H1 (cell line): Measurements from ENCODE around the gene RNF182. TPM values are rescaled to one million over a fixed set of nuclear protein-coding genes. Genes with fewer than 3 reads are reported as not detected.

Experiments used
- CTCF ChIA-PET: fragments of 300-600 bp; sonication (Branson Sonifier 250); formaldehyde crosslinking; loops from one replicate; lab custom pipeline; 2021; ENCODE audit not compliant: partially characterized antibody; lab: Charles Lee
- POLR2A ChIA-PET: fragments of 300-600 bp; sonication (Branson Sonifier 250); formaldehyde crosslinking; loops from one replicate; lab custom pipeline; 2021; ENCODE audit warnings: inconsistent platforms; ENCODE audit not compliant: partially characterized antibody; lab: Charles Lee
- DNase-seq, 2 experiments: peaks; one replicate each; pipeline versions ENCODE4 v3.0.0 to v3.0.0-alpha.2; 2010 to 2022; ENCODE audit warnings: low spot score in 2 of 2, low read depth in 1 of 2, mixed read lengths in 1 of 2
- FAIRE-seq: peaks from 2 replicates; lab custom pipeline; 2011; peaks lifted over from hg19 to GRCh38; lab: Jason Lieb, UNC
- H2AFZ ChIP-seq: 2 replicates; pipeline ENCODE4 v1.8.1; 2012; ENCODE audit warnings: low read length, inconsistent platforms
- H2AK5ac ChIP-seq: 2 replicates; pipeline ENCODE4 v1.6.1; 2013; ENCODE audit warnings: low read depth, low read length
- H2BK120ac ChIP-seq: replicated peaks from 2 replicates; pipeline ENCODE3; 2013; ENCODE audit warnings: low read depth, low read length, inconsistent platforms
- H2BK12ac ChIP-seq: 2 replicates; pipeline ENCODE4 v1.6.1; 2013; ENCODE audit warnings: low read depth, low read length
- H2BK15ac ChIP-seq: 2 replicates; pipeline ENCODE4 v1.6.1; 2013; ENCODE audit warnings: low read length
- H2BK20ac ChIP-seq: 2 replicates; pipeline ENCODE4 v1.6.1; 2013; ENCODE audit warnings: low read length
- H2BK5ac ChIP-seq: 2 replicates; pipeline ENCODE4 v1.6.1; 2013; ENCODE audit warnings: low read depth, low read length
- H3K14ac ChIP-seq: 2 replicates; pipeline ENCODE4 v1.6.1; 2013; ENCODE audit warnings: inconsistent platforms; ENCODE audit not compliant: insufficient read length
- H3K18ac ChIP-seq: 2 replicates; pipeline ENCODE4 v1.6.1; 2013; ENCODE audit warnings: low read length; ENCODE audit errors: extremely low read depth
- H3K23ac ChIP-seq: 2 replicates; pipeline ENCODE4 v1.6.1; 2013; ENCODE audit warnings: inconsistent platforms; ENCODE audit not compliant: insufficient read length
- H3K23me2 ChIP-seq: 2 replicates; pipeline ENCODE4 v1.6.1; 2013; ENCODE audit warnings: low read depth, low read length
- H3K27ac ChIP-seq: 2 replicates; pipeline ENCODE4 v1.6.1; 2011; ENCODE audit warnings: low read depth, low read length, inconsistent platforms
- H3K27me3 ChIP-seq, 4 experiments: replicated peaks in 1 of 4; 1 replicate in 1 of 4; 2 replicates in 3 of 4; pipeline versions ENCODE4 v1.6.1 to v1.8.1; 2011 to 2013; ENCODE audit warnings: low read length in 3 of 4, mild to moderate bottlenecking in 3 of 4, inconsistent platforms in 2 of 4, mixed read lengths in 2 of 4, moderate library complexity in 1 of 4; ENCODE audit not compliant: control insufficient read depth in 3 of 4, insufficient read depth in 3 of 4; ENCODE audit errors: extremely low read depth in 1 of 4
- H3K36me3 ChIP-seq, 4 experiments: 2 replicates each; pipeline versions ENCODE4 v1.6.1 to v1.8.1; 2011 to 2013; ENCODE audit warnings: mild to moderate bottlenecking in 4 of 4, low read length in 3 of 4, moderate library complexity in 2 of 4, control low read depth in 1 of 4, inconsistent platforms in 1 of 4; ENCODE audit not compliant: insufficient read depth in 4 of 4, control insufficient read depth in 2 of 4
- H3K4ac ChIP-seq: replicated peaks from 2 replicates; pipeline ENCODE3; 2013; ENCODE audit warnings: low read length, low read depth, mixed read lengths, inconsistent platforms; ENCODE audit not compliant: insufficient read length
- H3K4me1 ChIP-seq, 4 experiments: replicated peaks in 1 of 4; 1 replicate in 1 of 4; 2 replicates in 3 of 4; pipeline versions ENCODE4 v1.6.1 to v1.8.1; 2011 to 2013; ENCODE audit warnings: low read length in 3 of 4, inconsistent platforms in 2 of 4, mixed read lengths in 1 of 4; ENCODE audit not compliant: insufficient read depth in 4 of 4, control insufficient read depth in 3 of 4
- H3K4me2 ChIP-seq, 2 experiments: 2 replicates each; pipeline versions ENCODE4 v1.6.1 to v1.8.1; 2011 to 2013; ENCODE audit warnings: low read depth in 2 of 2, low read length in 2 of 2, control low read depth in 1 of 2, inconsistent platforms in 1 of 2, mild to moderate bottlenecking in 1 of 2; ENCODE audit not compliant: insufficient read depth in 1 of 2
- H3K4me3 ChIP-seq, 4 experiments: fragments of 200-600, 300-600 bp in 1 of 4; sonication (generic), shearing (Covaris generic), sonication (Bioruptor Twin) in 1 of 4; 2 replicates each; pipeline versions ENCODE4 v1.5.1 to v1.8.1; 2011 to 2016; ENCODE audit warnings: low read length in 4 of 4, low read depth in 3 of 4, control low read depth in 2 of 4, inconsistent platforms in 2 of 4, mild to moderate bottlenecking in 2 of 4, mixed read lengths in 1 of 4, moderate library complexity in 1 of 4; ENCODE audit not compliant: insufficient read depth in 2 of 4; ENCODE audit errors: extremely low read depth in 1 of 4
- H3K56ac ChIP-seq: replicated peaks from 2 replicates; pipeline ENCODE3; 2013; ENCODE audit warnings: low read depth, mild to moderate bottlenecking, mixed read lengths, low read length, inconsistent platforms; ENCODE audit not compliant: insufficient read length
- H3K79me1 ChIP-seq: 2 replicates; pipeline ENCODE4 v1.6.1; 2013; ENCODE audit warnings: low read depth, low read length, control low read depth
- H3K79me2 ChIP-seq, 2 experiments: 2 replicates each; pipeline versions ENCODE4 v1.6.1 to v1.8.1; 2012 to 2013; ENCODE audit warnings: low read length in 2 of 2, mild to moderate bottlenecking in 2 of 2, inconsistent platforms in 1 of 2; ENCODE audit not compliant: insufficient read depth in 2 of 2, control insufficient read depth in 1 of 2
- H3K9ac ChIP-seq, 4 experiments: replicated peaks in 1 of 4; 1 replicate in 1 of 4; 2 replicates in 3 of 4; pipeline versions ENCODE4 v1.6.1 to v1.8.1; 2011 to 2013; ENCODE audit warnings: low read depth in 3 of 4, low read length in 3 of 4, control low read depth in 2 of 4, mild to moderate bottlenecking in 2 of 4, moderate library complexity in 2 of 4, inconsistent platforms in 1 of 4; ENCODE audit errors: extremely low read depth in 1 of 4
- H3K9me3 ChIP-seq, 2 experiments: 2 replicates each; pipeline versions ENCODE4 v1.6.1 to v1.8.1; 2012 to 2013; ENCODE audit warnings: mild to moderate bottlenecking in 2 of 2, moderate library complexity in 2 of 2, control low read depth in 1 of 2, inconsistent platforms in 1 of 2, low read depth in 1 of 2, low read length in 1 of 2, mixed read lengths in 1 of 2; ENCODE audit not compliant: insufficient read depth in 2 of 2
- H4K20me1 ChIP-seq, 2 experiments: replicated peaks in 1 of 2; 2 replicates each; pipeline versions ENCODE3 to v1.8.1; 2011 to 2013; ENCODE audit warnings: inconsistent platforms in 2 of 2, low read length in 2 of 2, mild to moderate bottlenecking in 1 of 2; ENCODE audit not compliant: insufficient read depth in 2 of 2, control insufficient read depth in 1 of 2
- H4K5ac ChIP-seq: 2 replicates; pipeline ENCODE4 v1.6.1; 2013; ENCODE audit warnings: low read length, low read depth, mixed read lengths, inconsistent platforms; ENCODE audit not compliant: insufficient read length
- H4K8ac ChIP-seq: 2 replicates; pipeline ENCODE4 v1.8.0; 2013; ENCODE audit warnings: mild to moderate bottlenecking, moderate library complexity, low read length, inconsistent platforms; ENCODE audit not compliant: insufficient read depth; ENCODE audit errors: extremely low read depth
- H4K91ac ChIP-seq: replicated peaks from 2 replicates; pipeline ENCODE3; 2013; ENCODE audit warnings: low read length, mixed read lengths, inconsistent platforms; ENCODE audit not compliant: insufficient read length
- TCF12 ChIP-seq: IDR thresholded peaks from 2 replicates; pipeline ENCODE4 v1.6.1; 2011; ENCODE audit warnings: low read depth, mild to moderate bottlenecking, low read length
- YY1 ChIP-seq: IDR thresholded peaks from 2 replicates; pipeline ENCODE4 v1.6.1; 2011; ENCODE audit warnings: low read depth, mild to moderate bottlenecking, low read length
- whole genome bisulfite sequencing, 2 experiments: shearing (Covaris generic) in 1 of 2; methylation state at CpG; one replicate each; pipeline versions ENCODE4 v1.1.6 to v1.1.7; 2013 to 2015; ENCODE audit warnings: low lambda C conversion rate in 2 of 2, mixed read lengths in 2 of 2, inconsistent platforms in 1 of 2, low coverage in 1 of 2, missing lambda C conversion rate in 1 of 2; ENCODE audit not compliant: insufficient replicate concordance in 2 of 2, insufficient coverage in 1 of 2, insufficient read length in 1 of 2; ENCODE audit errors: extremely low coverage in 1 of 2, missing lambda C conversion rate in 1 of 2; 5-methylcytosine and 5-hydroxymethylcytosine counted together
- polyA plus RNA-seq, 7 experiments: library from polyadenylated mRNA; depleted of rRNA in 3 of 7; stranded (reverse) in 5 of 7; unstranded in 2 of 7; fragments of >200 nt in 5 of 7; fragments of 200-250 nt in 2 of 7; gene quantifications; 1 replicate in 5 of 7; 2 replicates in 1 of 7; 4 replicates in 1 of 7; pipeline versions ENCODE4 v1.2.1 to v1.2.3, GENCODE V29; 2011 to 2013; ENCODE audit warnings: missing spikeins in 2 of 7, mixed read lengths in 2 of 7
- total RNA-seq: library from RNA; stranded (reverse); fragmentation: NEBNext Ultra II Directional; extraction: Animal tissue kit (Norgen Biotek cat#: 25700); gene quantifications from 2 replicates; pipeline ENCODE4 v1.2.1, GENCODE V29; 2021
- TF ChIP-seq, protein P1 (sequence below): IDR thresholded peaks from 2 replicates; pipeline ENCODE4 v1.6.1; 2011; ENCODE audit warnings: low read length, improper control_type of control experiment

RNF182 gene
- total and polyA plus RNA-seq, 2 of the 8 experiments (the other 6 are each of a cell fraction or from before 2014, with no cell fraction given): 6.2 to 10.7 TPM

DNA sequence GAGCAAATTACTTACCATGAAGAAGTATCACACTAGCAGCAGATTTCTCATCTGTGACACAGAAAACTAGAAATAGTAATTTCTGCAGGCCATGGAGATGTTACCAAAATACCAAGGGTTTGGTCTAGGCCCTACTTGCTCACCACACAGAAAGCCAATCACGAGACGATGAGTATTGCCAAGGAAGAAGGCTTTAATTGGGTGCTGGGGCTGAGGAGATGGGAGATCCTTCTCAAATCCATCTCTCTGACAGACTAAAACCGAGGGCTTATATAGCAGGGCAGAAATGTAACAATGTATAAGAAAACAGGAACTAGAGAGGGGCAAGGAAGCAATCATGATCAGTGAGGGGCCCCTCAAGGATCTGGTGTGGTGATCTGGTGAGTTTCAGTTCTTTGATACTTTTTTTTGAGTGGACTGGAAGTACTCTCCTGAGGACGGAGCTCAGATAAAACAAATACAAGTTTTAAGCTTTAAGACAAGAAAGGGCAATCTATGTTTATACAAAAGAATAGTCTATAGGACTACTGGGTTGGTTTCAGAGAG lies 40.9 kb downstream of the RNF182 start:
- DNase-seq: no peak
- no peak overlapping the region for H3K4me2 ChIP-seq
- H2BK15ac ChIP-seq: no peak overlapping the region
- no peaks in the 10 kb centered on the region for H3K27me3 ChIP-seq
- H3K9me3 ChIP-seq: peaks cover 3 to 6% of the 10 kb centered on the region in 2 experiments
- no peak overlapping the region for H4K5ac ChIP-seq
- no peak overlapping the region for H3K9ac ChIP-seq
- no peak for FAIRE-seq
- no peak overlapping the region for H4K8ac ChIP-seq
- H3K18ac ChIP-seq: no peak overlapping the region
- 0 out of 4 replicates have a peak, but pooled peaks cover 0 to 2% of the 10 kb centered on the region in 2 experiments for H3K79me2 ChIP-seq
- no peak overlapping the region for H2BK12ac ChIP-seq
- no peak overlapping the region for H3K56ac ChIP-seq
- TF ChIP-seq, protein P1, sequence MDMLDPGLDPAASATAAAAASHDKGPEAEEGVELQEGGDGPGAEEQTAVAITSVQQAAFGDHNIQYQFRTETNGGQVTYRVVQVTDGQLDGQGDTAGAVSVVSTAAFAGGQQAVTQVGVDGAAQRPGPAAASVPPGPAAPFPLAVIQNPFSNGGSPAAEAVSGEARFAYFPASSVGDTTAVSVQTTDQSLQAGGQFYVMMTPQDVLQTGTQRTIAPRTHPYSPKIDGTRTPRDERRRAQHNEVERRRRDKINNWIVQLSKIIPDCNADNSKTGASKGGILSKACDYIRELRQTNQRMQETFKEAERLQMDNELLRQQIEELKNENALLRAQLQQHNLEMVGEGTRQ: no peak
- no peak for TF ChIP-seq YY1
- no peak for TF ChIP-seq TCF12
- H3K27ac ChIP-seq: no peak overlapping the region
- H3K36me3 ChIP-seq: peaks cover 0 to 4% (median 0%) of the 10 kb centered on the region in 4 experiments; a peak in 1 of 8 replicates
- H3K23ac ChIP-seq: no peak overlapping the region
- no peak overlapping the region for H3K14ac ChIP-seq
- no peak overlapping the region for H2BK20ac ChIP-seq
- H2BK5ac ChIP-seq: no peak overlapping the region
- POLR2A ChIA-PET: no interaction called here
- H3K4me3 ChIP-seq: no peak overlapping the region
- 81% methylated on average over 4 of the region's 4 CpGs; no CpG with 5 or more reads in 1 of the 2 experiments for WGBS, 2 experiments
- H4K91ac ChIP-seq: no peak overlapping the region
- no peaks in the 10 kb centered on the region for H4K20me1 ChIP-seq
- no peak overlapping the region for H2AFZ ChIP-seq
- no peaks in the 10 kb centered on the region for H3K4me1 ChIP-seq
- CTCF ChIA-PET: interaction anchor here (1.3 kb wide), 1 partner anchor 53 kb away, joined by 4 read pairs; no protein-coding TSS in a partner anchor
- no peak overlapping the region for H2BK120ac ChIP-seq
- H3K79me1 ChIP-seq: no peaks in the 10 kb centered on the region
- H3K4ac ChIP-seq: no peak overlapping the region
- no peak overlapping the region for H2AK5ac ChIP-seq
- no peaks in the 10 kb centered on the region for H3K23me2 ChIP-seq
